GM19043 (cell line): ENCODE data around the gene ELL.

ENCODE experiments used
- ATAC-seq: cut with Tn5 transposase; IDR thresholded peaks from one replicate; pipeline ENCODE4 v1.9.1; 2021; ENCODE audit warnings: low read depth; ENCODE audit not compliant: unreplicated experiment

ELL gene

GRCh38 chr19:18491995-18492953 lies 29.6 kb downstream of the ELL start:
- ATAC-seq, result no peak

DNA sequence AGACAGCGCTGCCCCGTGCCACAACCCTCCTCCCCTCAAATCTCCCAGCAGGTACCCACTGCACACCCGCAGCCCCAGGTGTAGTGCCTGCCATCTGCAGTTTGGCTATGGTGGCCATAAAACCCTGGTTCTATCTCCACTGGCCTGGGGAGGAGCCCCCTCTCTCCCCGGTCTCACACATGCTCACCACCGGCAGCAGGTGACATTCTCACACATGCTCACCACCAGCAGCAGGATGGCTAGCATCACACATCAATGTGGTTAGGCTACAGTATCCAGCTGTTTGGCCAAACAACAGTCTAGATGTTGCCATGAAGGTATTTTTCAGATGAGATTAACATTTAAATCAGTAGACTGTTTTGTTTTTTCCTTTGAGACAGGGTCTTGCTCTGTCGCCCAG lies 31.1 kb downstream of the ELL start:
- no peak for ATAC-seq

- no peak for ATAC-seq
These were observed 32.2 kb downstream of the ELL start for GRCh38 chr19:18489627-18490184.

DNA sequence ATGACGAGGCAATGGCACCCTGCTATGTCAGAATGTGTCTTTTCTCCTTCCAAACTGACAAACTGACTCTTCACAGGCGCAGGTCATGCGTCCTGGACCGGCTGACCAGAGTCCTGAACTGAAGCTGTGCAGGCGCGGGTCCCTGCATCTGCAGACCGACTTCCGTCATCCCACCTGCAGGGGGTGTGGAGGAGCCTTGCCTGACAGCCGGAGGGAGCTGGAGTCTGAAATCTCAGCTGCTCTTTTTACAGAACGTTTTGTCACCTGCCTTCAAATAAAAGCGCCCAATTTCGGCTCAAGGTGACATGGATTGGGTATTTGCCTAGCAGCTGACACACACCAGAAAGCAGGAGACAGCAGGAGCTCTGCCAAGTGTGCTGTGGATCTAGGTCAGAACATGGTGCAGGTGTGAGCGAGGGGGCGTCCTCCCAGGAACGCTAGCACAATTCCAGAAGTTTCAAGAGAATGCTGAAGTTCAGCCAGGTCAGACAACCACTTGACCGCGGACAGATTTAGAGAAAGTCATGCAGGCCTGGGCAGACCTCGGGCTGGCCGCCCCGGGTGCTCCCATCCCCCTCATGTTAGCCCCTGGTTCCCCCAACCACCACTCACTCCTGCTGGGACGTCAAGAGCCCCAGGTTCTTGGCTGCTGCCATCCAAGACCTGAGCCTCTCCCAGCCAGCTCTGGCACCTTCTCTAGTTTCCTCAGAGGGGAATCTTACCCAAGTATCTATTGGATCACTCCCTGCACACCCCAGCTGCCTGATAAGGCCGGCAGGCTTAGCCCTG lies 32.8 kb downstream of the ELL start:
- no peak for ATAC-seq

- no peak for ATAC-seq
These were observed 33.5 kb downstream of the ELL start for GRCh38 chr19:18488403-18488723.

DNA sequence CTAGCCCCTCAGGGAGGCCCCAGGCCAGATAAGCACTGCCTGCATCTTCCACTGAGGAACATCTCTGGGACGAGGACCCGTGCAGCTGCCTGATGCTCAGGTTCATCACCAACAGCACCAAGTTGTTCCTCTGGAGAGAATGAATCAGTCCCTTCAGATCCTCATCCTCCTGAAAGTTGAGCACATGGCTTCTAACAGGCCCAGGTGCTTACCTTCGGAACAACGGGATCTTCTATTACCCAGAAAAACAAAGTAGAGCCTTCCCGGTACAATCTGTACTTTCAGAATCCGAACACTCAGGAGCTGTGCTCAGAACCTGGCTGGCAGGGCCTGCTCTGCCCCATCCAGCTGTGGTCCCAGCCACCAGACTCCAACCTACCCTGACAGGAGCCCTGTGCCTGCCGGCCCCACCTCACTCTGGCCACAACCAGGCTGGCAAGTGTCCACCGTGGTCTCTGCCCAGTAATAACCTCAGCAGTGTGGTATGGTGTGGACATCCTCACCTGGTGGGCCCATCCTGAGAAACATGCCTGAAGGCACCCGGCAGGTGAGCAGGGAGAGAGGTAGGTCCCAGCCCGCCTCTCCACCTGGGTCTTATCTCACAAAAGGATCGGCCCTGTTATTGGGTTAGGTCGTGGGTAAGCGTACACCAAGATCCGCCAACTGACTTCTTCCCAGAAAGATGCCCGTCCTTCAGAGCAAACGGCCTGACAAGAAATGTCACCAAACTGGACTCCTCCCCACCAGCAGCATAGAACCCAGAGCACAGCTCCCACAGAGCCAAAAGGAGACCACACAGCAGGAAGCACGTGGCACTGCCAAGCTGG lies 34.1 kb downstream of the ELL start:
- ATAC-seq, result no peak

GRCh38 chr19:18486746-18487145 lies 35.1 kb downstream of the ELL start:
- no peak for ATAC-seq

DNA sequence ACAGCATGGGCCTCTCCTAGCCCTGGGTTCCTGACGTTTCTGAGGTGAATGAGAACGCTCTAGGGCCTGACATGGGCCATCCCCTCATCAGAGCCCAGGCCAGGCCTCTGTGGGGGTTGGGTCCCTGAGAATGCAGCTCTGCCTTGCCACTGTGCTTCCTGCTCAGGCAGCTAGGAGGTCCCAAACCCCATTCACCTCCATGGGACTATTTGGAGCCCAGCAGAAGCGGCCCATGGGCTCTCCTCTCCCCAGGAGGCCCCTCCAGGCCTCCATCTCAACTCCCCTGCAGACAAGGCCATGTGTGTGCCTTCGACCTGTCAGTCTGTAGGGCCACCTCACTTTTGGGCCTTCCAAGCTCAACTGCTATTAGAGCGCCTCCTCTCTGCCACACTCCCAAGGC lies 36.9 kb downstream of the ELL start:
- ATAC-seq, result no peak

- no peak for ATAC-seq
These were observed 38.6 kb downstream of the ELL start for GRCh38 chr19:18483119-18483890.

DNA sequence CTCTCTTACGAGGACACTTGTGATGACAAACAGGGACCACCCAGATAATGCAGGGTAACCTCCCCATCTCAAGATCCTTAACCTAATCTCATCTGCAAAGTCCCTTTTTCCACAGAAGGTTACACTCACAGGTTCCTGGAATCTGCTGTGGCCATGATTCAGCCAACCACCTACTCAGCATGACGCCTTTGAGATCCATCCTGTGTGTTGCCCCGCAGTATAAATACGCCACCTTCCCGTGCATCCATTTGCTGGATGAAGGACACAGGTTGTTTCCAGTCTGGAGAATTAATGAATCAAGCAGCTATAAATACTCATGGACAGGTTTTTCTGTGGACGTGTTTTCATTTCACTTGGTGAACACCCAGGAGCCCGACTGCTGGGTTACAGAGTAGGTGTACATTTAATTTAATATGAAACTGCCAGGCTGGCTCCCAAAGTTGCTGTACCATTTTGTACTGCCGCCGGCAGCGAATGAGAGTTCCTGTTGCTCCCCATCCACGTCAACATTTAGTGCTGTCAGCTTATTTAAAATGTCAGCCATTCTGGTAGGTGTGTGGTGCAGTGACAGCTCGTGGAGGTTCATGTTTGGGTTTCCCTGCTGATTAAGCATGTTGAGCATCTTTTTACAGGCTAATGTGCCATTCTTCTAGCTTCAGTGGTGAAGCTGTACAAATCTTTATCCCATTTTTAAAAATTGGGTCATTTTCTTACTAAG lies 40.2 kb downstream of the ELL start:
- ATAC-seq, result no peak

- no peak for ATAC-seq
These were observed 41.7 kb downstream of the ELL start for GRCh38 chr19:18480006-18480691.

GRCh38 chr19:18478545-18479311 lies 43.1 kb downstream of the ELL start:
- no peak for ATAC-seq

GRCh38 chr19:18477974-18478373 lies 43.9 kb downstream of the ELL start:
- no peak for ATAC-seq

DNA sequence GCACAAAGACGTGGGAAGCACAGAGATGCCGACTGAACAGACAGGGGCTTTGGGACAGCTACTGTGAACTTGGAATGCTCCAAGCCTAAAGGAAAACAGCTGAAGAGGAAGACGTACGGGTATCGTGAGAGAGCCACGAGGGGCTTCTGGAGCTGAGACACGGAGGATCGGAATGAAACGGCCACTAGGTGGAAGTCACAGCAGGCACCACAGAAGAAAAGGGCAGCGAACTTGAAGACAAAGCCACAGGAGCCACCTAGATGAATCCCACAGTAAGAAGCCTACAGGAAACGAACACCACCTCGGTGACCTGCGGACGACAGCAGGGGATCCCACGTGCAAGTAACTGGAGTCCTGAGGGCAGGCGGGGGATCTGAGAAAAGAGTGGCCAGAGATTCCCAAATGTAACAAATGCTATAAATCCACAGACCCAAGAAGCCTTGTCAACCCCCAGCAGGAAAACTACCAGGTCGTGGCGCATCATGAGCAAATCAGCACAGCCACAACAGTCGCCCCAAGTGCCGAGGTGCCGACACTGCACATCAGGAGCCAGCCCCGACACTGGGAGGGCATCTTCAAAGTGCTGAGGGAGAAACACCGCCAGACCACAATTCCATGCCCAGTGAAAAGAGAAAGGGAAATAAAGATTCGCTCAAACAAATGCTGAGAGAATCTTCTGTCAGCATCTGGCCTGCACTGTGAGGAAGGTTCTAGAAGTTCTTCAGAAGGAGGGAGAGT lies 44.7 kb downstream of the ELL start:
- no peak for ATAC-seq

DNA sequence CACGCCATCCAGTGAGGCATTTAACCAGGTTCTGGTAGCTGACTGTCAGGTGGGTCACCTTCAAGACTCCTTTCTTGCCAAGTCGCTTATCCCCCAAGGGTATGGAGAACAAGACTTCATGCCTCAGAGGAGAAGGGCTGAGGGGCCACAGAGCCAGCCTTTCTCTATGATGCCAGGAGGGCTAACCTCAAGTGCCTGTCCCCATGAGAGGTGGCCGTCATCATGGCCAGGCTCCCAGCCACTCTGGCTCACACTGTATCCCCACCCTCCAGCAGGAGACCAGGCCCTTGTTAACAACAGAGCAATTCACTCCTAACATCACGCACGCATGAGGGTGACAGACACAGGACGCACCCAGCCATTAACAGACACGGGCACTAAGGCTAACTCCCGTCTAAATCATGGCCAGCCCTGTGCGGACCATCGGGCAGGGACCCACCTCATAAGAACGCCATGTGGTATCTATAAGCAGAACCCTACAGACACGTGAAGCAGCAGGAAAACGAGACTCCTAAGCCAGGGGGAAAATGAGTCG lies 45.3 kb downstream of the ELL start:
- ATAC-seq, result no peak

GRCh38 chr19:18475762-18476331 lies 46.0 kb downstream of the ELL start:
- ATAC-seq, result no peak

GRCh38 chr19:18475004-18475453 lies 46.8 kb downstream of the ELL start:
- ATAC-seq, result no peak
